HG02870 (cell line): Measurements from ENCODE around the gene GPNMB.

Experiments used
- ATAC-seq: cut with Tn5 transposase; IDR thresholded peaks from one replicate; pipeline ENCODE4 v1.9.1; 2021; ENCODE audit warnings: mild to moderate bottlenecking, moderate library complexity; ENCODE audit not compliant: unreplicated experiment

The GPNMB gene

GRCh38 chr7:23268167-23268566, 21.6 kb downstream of the GPNMB start:
- no peak for ATAC-seq

GRCh38 chr7:23268746-23269145, 22.2 kb downstream of the GPNMB start:
- no peak for ATAC-seq

- no peak for ATAC-seq
Observed at GRCh38 chr7:23272275-23272674, 25.7 kb downstream of the GPNMB start.

GRCh38 chr7:23273141-23273599, 26.6 kb downstream of the GPNMB start:
- peak; percentile 97 for ATAC-seq

- no peak for ATAC-seq
Observed at GRCh38 chr7:23275912-23276311, 29.3 kb downstream of the GPNMB start.

DNA sequence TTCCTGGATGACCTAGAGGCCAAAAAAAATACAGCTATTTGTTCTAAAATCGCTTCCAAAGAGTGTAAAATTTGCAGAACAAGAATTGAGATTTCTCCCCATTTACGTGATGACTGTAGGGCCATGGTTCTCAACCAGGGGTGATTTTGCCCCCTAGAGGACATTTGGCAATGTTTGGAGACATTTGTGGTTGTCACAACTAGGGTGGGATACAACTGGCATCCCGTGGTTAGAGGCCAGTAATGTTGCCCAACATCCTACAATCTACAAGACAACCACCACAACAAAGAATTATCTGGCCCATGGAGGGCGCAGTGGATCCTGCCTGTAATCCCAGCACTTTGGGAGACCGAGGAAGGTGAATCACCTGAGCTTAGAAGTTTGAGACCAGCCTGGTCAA, 29.8 kb downstream of the GPNMB start:
- no peak for ATAC-seq

DNA sequence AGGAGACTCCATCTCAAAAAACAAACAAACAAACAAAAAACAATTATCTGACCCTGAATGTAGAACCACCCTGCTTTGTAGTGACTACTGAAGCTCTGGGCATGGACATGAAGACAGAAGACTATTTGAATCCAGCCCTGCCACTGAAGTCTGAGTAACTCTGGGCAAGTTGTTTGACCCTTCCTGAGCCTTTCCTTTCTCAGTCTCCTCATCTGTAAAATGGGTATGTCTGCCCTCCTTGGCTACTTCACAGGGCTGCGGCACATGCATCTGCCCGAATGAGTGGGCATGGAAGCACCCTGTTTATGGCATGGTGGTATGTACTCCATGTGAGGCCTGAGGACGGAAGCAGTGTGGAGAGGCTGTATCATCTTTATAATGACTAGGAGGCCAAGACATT, 30.4 kb downstream of the GPNMB start:
- no peak for ATAC-seq

- ATAC-seq: no peak
Observed at GRCh38 chr7:23277359-23277989, 30.9 kb downstream of the GPNMB start.

- ATAC-seq: no peak
Observed at GRCh38 chr7:23279819-23280525, 33.4 kb downstream of the GPNMB start.

DNA sequence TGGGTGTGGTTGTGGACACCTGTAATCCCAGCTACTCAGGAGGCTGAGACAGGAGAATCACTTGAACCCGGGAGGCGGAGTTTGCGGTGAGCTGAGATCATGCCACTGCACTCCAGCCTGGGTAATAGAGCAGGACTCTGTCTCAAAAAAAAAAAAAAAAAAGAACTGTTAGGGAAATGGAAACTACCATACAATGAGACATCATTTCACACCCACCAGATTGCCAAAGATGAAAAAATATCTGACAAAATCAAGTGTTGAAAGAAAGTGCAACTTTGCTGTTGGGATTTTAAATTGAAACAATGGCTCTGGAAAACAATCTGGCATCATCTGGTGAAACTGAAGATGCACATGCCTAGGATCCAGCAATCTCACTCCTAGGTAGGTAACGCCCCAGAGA, 36.5 kb downstream of the GPNMB start:
- no peak for ATAC-seq

DNA sequence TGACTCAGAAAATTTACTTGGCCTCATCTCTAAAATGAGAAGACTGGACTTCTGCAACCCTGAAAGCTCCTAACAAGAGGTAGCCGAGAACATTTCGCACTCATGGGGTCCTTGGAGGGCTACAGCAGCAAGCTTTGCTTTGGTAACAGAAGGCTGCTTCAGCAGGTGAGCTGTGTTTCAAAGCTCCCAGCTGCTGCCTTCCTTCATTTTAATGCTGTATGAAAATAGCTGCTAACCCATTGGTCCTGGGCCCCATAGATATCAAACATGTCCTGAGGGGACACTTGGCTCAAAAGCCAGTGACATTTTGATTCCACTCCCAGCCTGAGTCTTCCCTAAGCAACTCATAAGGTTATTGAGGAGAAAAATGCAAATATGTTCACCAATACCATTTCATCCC, 38.3 kb downstream of the GPNMB start:
- no peak for ATAC-seq

- no peak for ATAC-seq
Observed at GRCh38 chr7:23285657-23286646, 39.4 kb downstream of the GPNMB start.

DNA sequence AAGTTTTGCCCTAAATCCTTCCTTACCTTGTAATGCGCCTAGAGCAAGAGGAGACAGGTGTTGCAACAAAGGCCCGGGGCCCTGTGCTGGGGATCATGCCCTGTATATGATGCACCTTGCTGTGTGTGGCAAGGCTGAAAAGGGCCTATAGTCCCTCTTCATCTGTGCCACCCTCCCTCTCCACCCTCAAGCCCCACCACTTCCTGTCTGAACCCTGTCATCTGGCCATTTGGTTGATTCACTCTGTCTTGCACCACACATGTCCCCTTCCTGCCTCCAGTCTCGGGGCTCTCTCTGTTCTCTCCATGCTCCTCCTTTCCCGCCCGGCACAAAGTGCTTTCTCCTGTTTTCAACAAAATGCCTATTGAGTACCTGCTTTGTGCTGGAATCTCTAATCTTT, 41.0 kb downstream of the GPNMB start:
- ATAC-seq: no peak

GRCh38 chr7:23290993-23291392, 44.4 kb downstream of the GPNMB start:
- ATAC-seq: no peak

GRCh38 chr7:23291957-23292560, 45.5 kb downstream of the GPNMB start:
- ATAC-seq: no peak

GRCh38 chr7:23292623-23293022, 46.0 kb downstream of the GPNMB start:
- ATAC-seq: no peak

DNA sequence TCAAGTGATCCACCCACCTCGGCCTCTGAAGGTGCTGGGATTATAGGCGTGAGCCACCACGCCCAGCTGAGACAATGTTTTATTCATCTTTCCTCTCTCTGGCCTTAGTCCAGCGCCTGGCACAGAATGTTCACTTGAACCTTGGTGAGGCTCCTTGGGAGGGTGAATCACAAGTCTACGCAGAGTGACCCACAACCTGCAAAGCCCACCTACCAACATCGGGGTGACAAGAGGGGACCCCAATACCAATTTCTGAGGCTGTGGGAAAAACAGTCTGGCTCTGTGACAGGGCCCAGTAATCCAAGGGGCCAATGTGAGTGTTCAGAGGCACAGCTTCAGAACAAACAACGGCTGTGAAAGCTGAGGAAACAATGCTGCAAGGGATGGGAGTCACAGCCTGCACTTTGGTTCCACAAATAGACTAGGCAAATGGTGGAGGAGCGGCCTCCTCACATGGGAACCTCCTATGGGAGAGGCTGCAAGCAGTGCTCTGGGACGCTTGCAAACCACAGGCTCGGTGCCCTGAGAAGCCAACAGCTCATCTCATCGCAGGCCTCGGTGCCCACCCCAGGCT, 47.0 kb downstream of the GPNMB start:
- no peak for ATAC-seq

- ATAC-seq: no peak
Observed at GRCh38 chr7:23294549-23295400, 48.2 kb downstream of the GPNMB start.

- no peak for ATAC-seq
Observed at GRCh38 chr7:23295401-23295697, 48.8 kb downstream of the GPNMB start.
